Adrenal gland (tissue), 12 donors: ENCODE measurements around the gene TSSK6. TPM values are rescaled to one million over a fixed set of nuclear protein-coding genes. Genes with fewer than 3 reads are reported as not detected.

Experiments used
- DNase-seq, 7 donors: peaks; one replicate each; pipeline ENCODE4 v3.0.0-alpha.2; 2019 to 2020
- H3K27ac ChIP-seq, 5 donors: fragments of 200-600 bp; sonication (generic) in 4 of 5; 1 replicate in 3 of 5; 2 replicates in 2 of 5; pipeline versions ENCODE4 v1.5.1 to v1.8.0; 2016 to 2020; ENCODE audit warnings: mild to moderate bottlenecking in 1 of 5
- H3K27me3 ChIP-seq: fragments of 200-600 bp; 2 replicates; pipeline ENCODE4 v1.8.0; 2021
- H3K36me3 ChIP-seq, 2 donors: fragments of 200-600 bp; replicated peaks in 1 of 2; 1 replicate in 1 of 2; 2 replicates in 1 of 2; pipeline versions ENCODE4 v1.5.1 to v1.8.0; 2018 to 2022
- H3K4me1 ChIP-seq, 2 donors: fragments of 200-600 bp; replicated peaks in 1 of 2; 1 replicate in 1 of 2; 2 replicates in 1 of 2; pipeline versions ENCODE4 v1.5.1 to v1.8.0; 2018 to 2021
- H3K4me3 ChIP-seq, 4 donors: fragments of 200-600 bp; sonication (generic) in 3 of 4; one replicate each; pipeline ENCODE4 v1.5.1; 2016 to 2018
- H3K9me3 ChIP-seq, 3 donors: fragments of 200-600 bp; sonication (generic) in 1 of 3; replicated peaks in 1 of 3; 1 replicate in 2 of 3; 2 replicates in 1 of 3; pipeline versions ENCODE4 v1.5.1 to v1.8.0; 2016 to 2021
- POLR2A ChIP-seq, 2 donors: fragments of 450-650 bp; IDR thresholded peaks; one replicate each; pipeline ENCODE4 v1.6.1; 2017; ENCODE audit warnings: antibody characterized with exemption in 2 of 2, mild to moderate bottlenecking in 2 of 2, moderate library complexity in 1 of 2
- WGBS, 4 donors: extraction: QIAGEN DNeasy Blood & Tissue Kit in 2 of 4; methylation state at CpG; one replicate each; pipeline versions ENCODE4 v1.1.5 to v1.1.7; 2013 to 2017; 5-methylcytosine and 5-hydroxymethylcytosine counted together
- intact Hi-C, 2 donors: fragments of 100-400 bp; cut with DNase I; formaldehyde crosslinking; loops; one replicate each; pipeline versions ENCODE4 v1.14.1 to v1.15.0; 2022 to 2023
- polyA plus RNA-seq, 3 donors: library from polyadenylated mRNA; stranded (reverse); fragments of 200-250 nt in 2 of 3; fragments of 350-450 nt in 1 of 3; fragmentation: Illumina TruSeq in 1 of 3; extraction: RNeasy Lipid Tissue Mini Kit (QIAGEN cat#74804) in 1 of 3; gene quantifications; one replicate each; pipeline ENCODE4 v1.2.3, GENCODE V29; 2013 to 2014
- total RNA-seq, 9 donors: library from RNA; depleted of rRNA in 4 of 9; stranded (reverse); fragments of >200 nt in 4 of 9; fragments of 120-200 nt in 1 of 9; fragmentation: NEBNext Ultra II Directional in 1 of 9; extraction: Animal tissue kit (Norgen Biotek cat#: 25700) in 1 of 9; gene quantifications; one replicate each; pipeline versions ENCODE4 v1.1.0 to v1.2.4, GENCODE V29; 2013 to 2023
- TF ChIP-seq, protein P1 (sequence below), 6 experiments: fragments of 450-650 bp in 4 of 6; fragments of 200-600 bp in 2 of 6; sonication (generic) in 1 of 6; IDR thresholded peaks; 1 replicate in 5 of 6; 2 replicates in 1 of 6; pipeline versions ENCODE4 v1.5.1 to v1.8.0; 2016 to 2021; ENCODE audit warnings: antibody characterized with exemption in 6 of 6, mild to moderate bottlenecking in 2 of 6, moderate library complexity in 1 of 6
- donor health status: healthy with polysubstance abuse.
- donor health status: Bipolar disorder and iron deficiency.
- donor health status: DM: yes; HTN: yes; CAD: no.
- donor health status: DM: no; HTN: no; CAD: no.
- donor health status: DM: no; HTN: no; CAD: no.
- donor health status: DM: yes; HTN: yes; CAD: no.

The TSSK6 gene
- total and polyA plus RNA-seq, 12 donors: 0.37 to 50.5 (median 3.4) TPM; not detected in 1

DNA sequence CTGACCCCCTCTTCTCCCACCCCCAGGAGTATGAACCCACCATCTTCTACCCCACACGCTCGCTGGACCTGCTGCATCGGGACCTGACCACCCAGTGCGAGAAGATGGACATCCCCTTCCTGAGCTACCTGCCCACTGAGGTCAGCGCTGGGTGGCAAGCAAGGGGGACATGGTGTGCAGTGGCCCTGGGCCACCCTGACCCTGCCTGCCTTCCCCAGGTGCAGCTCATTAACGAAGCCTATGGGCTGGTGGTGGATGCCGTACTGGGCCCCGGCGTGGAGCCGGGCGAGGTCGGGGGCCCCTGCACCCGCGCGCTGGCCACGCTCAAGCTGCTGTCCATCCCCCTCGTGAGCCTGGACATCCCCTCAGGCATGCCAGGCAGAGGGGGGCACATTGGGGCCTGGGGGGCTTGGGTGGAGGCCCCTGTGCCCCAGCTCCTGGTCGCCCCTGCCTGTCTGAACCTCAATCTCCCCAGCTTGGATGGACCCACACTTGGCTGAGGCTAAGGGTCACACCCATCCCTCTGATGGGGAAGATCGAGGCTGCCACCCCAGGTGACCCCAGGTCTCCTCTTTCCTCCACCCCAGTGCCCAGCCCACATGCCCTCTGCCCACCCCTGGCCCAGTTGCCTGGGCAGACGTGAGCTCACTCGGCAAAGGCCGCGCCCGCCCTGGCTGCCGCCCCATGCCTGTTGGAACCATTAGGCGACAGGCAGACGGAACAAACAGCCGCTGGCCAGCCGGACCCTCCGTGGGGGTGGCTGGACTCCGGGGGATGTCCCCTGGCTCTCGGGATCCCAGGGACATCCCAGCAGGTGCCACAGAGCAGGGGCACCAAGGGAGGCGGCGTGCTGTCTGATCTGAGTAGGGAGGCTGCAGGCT lies 20.2 kb upstream of the TSSK6 start:
- TF ChIP-seq POLR2A (IDR thresholded peaks at IDR 0.05): no peak
- TF ChIP-seq, protein P1, sequence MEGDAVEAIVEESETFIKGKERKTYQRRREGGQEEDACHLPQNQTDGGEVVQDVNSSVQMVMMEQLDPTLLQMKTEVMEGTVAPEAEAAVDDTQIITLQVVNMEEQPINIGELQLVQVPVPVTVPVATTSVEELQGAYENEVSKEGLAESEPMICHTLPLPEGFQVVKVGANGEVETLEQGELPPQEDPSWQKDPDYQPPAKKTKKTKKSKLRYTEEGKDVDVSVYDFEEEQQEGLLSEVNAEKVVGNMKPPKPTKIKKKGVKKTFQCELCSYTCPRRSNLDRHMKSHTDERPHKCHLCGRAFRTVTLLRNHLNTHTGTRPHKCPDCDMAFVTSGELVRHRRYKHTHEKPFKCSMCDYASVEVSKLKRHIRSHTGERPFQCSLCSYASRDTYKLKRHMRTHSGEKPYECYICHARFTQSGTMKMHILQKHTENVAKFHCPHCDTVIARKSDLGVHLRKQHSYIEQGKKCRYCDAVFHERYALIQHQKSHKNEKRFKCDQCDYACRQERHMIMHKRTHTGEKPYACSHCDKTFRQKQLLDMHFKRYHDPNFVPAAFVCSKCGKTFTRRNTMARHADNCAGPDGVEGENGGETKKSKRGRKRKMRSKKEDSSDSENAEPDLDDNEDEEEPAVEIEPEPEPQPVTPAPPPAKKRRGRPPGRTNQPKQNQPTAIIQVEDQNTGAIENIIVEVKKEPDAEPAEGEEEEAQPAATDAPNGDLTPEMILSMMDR (IDR thresholded peaks at IDR 0.05): no peak
- no peak for DNase-seq
- Histone ChIP-seq H3K27ac (no peak overlapping the region), H3K27me3 (peaks cover 20% of the 10 kb centered on the region), H3K4me3 (no peak overlapping the region), H3K36me3 (no peaks in the 10 kb centered on the region), H3K4me1 (peaks cover 4 to 13% of the 10 kb centered on the region in 2 donors), H3K9me3 (no peaks in the 10 kb centered on the region)
- intact Hi-C loops: loop anchor here (2.0 to 5.0 kb wide), 2 partner anchors 107 to 423 kb away; partner anchors contain the start of gene GMIP (in 1 of the 2)
- WGBS, 4 donors: 91 to 96% (median 92%) methylated on average over 20 to 34 of the region's 34 CpGs

DNA sequence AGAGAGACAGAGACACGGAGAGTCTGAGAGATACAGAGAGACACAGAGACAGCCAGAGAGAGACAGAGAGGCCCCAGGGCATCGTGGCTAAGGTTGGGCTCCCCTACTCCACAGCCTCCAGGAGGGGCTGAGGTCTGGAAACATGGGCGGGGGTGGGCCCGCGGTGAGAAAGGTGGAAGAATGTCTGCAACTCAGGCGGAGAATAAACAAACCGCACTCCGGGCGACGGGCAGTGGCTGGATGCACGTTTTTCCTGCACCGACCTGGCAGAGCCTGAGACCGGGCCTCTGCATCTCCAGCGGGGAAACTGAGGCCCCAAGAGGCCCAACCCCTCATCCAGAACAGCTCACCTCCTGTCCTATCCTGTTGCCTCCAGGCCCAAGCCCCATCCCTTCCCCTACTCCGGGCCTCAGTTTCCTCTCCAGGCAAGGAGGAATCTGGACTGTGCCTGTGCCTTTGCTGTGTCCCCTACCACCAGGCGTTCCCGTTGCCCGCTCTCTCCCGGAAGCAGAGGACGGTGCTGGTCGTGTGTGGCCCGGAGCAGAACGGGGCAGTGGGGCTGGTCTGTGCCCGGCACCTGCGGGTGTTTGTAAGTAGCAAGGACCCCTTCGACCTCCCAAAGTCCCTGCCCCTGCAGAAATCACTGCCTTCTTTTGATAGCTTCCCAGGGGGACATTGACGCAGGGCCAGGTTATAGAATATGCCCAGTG lies 19.4 kb upstream of the TSSK6 start:
- Histone ChIP-seq H3K27ac (no peak overlapping the region), H3K9me3 (no peaks in the 10 kb centered on the region), H3K4me1 (peaks cover 4 to 13% of the 10 kb centered on the region in 2 donors), H3K36me3 (no peaks in the 10 kb centered on the region), H3K27me3 (peaks cover 17% of the 10 kb centered on the region), H3K4me3 (no peak overlapping the region)
- TF ChIP-seq, protein P1 (IDR thresholded peaks at IDR 0.05): no peak
- no peak for TF ChIP-seq POLR2A (IDR thresholded peaks at IDR 0.05)
- intact Hi-C loops: loop anchor here in 1 of 2 donors (5.0 kb wide), 2 partner anchors 108 to 423 kb away; partner anchors contain the start of gene GMIP
- WGBS, 4 donors: 83 to 86% (median 85%) methylated on average over 20 to 27 of the region's 27 CpGs
- no peak for DNase-seq

DNA sequence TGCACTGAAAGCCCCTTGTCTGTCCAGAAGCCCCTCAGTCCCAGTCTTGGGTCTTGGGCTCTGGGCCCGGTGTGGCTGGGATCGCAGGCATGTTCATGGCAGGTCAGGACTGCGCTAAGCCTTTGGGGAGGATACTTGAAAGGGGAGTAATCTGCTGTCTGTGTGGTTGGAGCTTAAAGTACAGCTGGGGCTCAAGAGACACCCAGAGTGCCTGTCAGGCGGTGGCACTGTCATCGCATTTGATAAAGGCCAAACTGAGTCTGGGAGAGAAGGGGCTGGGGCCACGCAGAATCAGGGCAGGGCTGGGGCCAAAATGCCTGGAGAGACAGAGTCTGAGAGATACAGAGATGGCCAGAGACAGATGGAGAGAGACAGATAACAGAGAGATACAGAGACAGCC lies 18.5 kb upstream of the TSSK6 start:
- H3K27ac ChIP-seq: no peak overlapping the region
- H3K4me1 ChIP-seq: peaks cover 4 to 13% of the 10 kb centered on the region in 2 donors
- no peaks in the 10 kb centered on the region for H3K9me3 ChIP-seq
- DNase-seq: no peak
- peaks cover 12% of the 10 kb centered on the region for H3K27me3 ChIP-seq
- no peak overlapping the region for H3K4me3 ChIP-seq
- WGBS, 4 donors: 89 to 92% (median 90%) methylated on average over 6 of the region's 6 CpGs
- TF ChIP-seq POLR2A (IDR thresholded peaks at IDR 0.05): no peak
- TF ChIP-seq, protein P1 (IDR thresholded peaks at IDR 0.05): no peak
- intact Hi-C loops: loop anchor here (2.0 to 5.0 kb wide), 2 partner anchors 109 to 423 kb away; partner anchors contain the start of gene GMIP (in 1 of the 2)
- H3K36me3 ChIP-seq: no peaks in the 10 kb centered on the region
